ENCODE results near the gene YWHAB.

The YWHAB gene

DNA sequence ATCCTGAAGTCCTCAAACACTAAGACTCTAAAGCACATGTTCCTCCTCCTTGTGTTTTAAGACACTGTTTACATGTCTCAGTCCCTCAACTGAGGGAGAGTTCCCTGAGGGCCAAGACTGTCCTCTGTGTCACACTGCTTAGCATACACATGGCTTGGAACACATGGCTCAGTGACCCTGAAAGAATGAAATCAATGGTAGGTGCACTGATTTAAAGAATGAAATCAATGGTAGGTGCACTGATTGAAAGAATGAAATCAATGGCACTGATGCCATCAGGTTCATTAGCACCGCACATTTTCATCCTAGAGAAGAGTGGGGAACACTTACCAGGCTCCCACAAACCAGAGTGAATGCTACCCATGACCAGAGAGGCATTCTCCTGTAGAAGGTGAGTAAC lies 64.9 kb downstream of the YWHAB start:
- no peak for DNase-seq (ENCODE audit: low spot score)
- H3K4me3 ChIP-seq (ENCODE audit: severe bottlenecking): no peak overlapping the region
- no peak overlapping the region for H3K27ac ChIP-seq (ENCODE audit: poor library complexity, severe bottlenecking)
- H3K4me1 ChIP-seq (ENCODE audit: insufficient read depth, poor library complexity, severe bottlenecking): no peaks in the 10 kb centered on the region
- H3K36me3 ChIP-seq (ENCODE audit: low read depth): peaks cover 100% of the 10 kb centered on the region
- H3K9me3 ChIP-seq (ENCODE audit: severe bottlenecking): no peaks in the 10 kb centered on the region
- no peaks in the 10 kb centered on the region for H3K27me3 ChIP-seq (ENCODE audit: insufficient read depth, poor library complexity, severe bottlenecking)
- TF ChIP-seq, protein P1, sequence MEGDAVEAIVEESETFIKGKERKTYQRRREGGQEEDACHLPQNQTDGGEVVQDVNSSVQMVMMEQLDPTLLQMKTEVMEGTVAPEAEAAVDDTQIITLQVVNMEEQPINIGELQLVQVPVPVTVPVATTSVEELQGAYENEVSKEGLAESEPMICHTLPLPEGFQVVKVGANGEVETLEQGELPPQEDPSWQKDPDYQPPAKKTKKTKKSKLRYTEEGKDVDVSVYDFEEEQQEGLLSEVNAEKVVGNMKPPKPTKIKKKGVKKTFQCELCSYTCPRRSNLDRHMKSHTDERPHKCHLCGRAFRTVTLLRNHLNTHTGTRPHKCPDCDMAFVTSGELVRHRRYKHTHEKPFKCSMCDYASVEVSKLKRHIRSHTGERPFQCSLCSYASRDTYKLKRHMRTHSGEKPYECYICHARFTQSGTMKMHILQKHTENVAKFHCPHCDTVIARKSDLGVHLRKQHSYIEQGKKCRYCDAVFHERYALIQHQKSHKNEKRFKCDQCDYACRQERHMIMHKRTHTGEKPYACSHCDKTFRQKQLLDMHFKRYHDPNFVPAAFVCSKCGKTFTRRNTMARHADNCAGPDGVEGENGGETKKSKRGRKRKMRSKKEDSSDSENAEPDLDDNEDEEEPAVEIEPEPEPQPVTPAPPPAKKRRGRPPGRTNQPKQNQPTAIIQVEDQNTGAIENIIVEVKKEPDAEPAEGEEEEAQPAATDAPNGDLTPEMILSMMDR (IDR thresholded peaks at IDR 0.05; ENCODE audit: poor library complexity, severe bottlenecking): no peak
- no peak for ATAC-seq (ENCODE audit: low read depth)

DNA sequence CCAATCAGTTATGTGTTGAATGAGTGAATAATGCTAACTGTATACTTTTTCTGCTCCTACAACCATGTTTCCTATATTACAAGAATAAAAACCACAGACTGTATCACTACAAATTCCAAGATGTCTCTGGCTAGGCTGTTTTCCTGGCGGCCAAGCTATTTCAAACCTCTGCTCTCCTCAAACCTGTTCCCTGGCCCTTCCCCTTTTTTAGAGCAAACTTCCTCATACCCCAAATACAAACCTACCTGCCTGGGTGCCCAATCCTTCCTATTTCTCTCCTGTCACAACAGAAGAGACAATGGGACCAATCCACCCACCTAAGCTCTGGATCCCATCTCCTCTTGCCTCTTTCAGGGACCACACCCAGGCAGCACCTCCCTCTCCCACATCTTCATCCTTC lies 67.2 kb downstream of the YWHAB start:
- ATAC-seq (ENCODE audit: low read depth): no peak
- Histone ChIP-seq H3K27ac (ENCODE audit: poor library complexity, severe bottlenecking) (no peak overlapping the region), H3K4me3 (ENCODE audit: severe bottlenecking) (no peak overlapping the region)

DNA sequence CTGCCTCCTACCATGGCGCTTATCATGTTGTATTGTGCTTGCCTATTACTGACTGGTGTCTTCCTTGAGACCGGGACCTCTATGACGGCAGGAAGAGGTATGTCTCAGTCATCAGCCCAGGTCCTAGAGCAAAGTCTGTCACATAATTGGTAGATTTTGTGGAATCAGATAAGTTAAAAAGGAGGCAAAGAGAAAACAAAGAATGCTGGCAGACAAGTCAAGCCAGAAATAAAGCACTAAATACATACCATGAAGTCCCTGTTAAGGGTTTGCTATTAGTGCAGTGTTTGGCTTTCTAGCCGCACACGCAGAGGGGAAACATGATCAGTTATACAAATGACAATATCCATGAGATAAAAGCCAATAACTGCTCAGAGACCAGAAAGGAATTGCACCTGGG lies 68.7 kb downstream of the YWHAB start:
- ATAC-seq (ENCODE audit: low read depth) (no peak), DNase-seq (ENCODE audit: low spot score) (no peak)
- Histone ChIP-seq H3K27me3 (ENCODE audit: insufficient read depth, poor library complexity, severe bottlenecking) (no peaks in the 10 kb centered on the region), H3K27ac (ENCODE audit: poor library complexity, severe bottlenecking) (no peak overlapping the region), H3K4me1 (ENCODE audit: insufficient read depth, poor library complexity, severe bottlenecking) (peaks cover 14% of the 10 kb centered on the region), H3K36me3 (ENCODE audit: low read depth) (peaks cover 91% of the 10 kb centered on the region), H3K9me3 (ENCODE audit: severe bottlenecking) (no peaks in the 10 kb centered on the region), H3K4me3 (ENCODE audit: severe bottlenecking) (no peak overlapping the region)
- TF ChIP-seq, protein P1 (IDR thresholded peaks at IDR 0.05; ENCODE audit: poor library complexity, severe bottlenecking): no peak

More for the DNA sequence above, 67.2 kb downstream of the YWHAB start:
- Histone ChIP-seq H3K27me3 (ENCODE audit: insufficient read depth, poor library complexity, severe bottlenecking) (no peaks in the 10 kb centered on the region), H3K36me3 (ENCODE audit: low read depth) (peaks cover 97% of the 10 kb centered on the region), H3K9me3 (ENCODE audit: severe bottlenecking) (no peaks in the 10 kb centered on the region), H3K4me1 (ENCODE audit: insufficient read depth, poor library complexity, severe bottlenecking) (peaks cover 4% of the 10 kb centered on the region)
- TF ChIP-seq, protein P1 (IDR thresholded peaks at IDR 0.05; ENCODE audit: poor library complexity, severe bottlenecking): no peak
- DNase-seq (ENCODE audit: low spot score): no peak

DNA sequence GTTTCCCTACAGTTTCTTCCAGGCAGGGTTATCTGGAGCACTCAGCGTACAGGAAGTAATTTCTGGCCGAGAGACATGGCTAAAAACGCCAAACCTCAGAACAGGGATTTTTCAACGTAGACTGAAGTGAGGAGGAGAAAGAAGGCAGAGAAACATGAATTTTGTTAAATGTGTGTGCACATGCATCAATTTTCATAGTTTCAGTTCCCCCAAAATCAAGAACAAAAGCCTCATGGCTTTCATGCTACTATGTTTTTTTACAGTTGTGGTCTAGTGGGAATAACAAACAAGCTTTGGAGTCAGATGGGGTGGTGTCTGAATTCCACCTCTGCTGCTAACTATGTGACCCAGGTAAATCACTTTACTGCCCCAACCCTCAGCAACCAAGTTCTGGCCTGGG lies 69.8 kb downstream of the YWHAB start:
- H3K4me1 ChIP-seq (ENCODE audit: insufficient read depth, poor library complexity, severe bottlenecking): peaks cover 14% of the 10 kb centered on the region
- peaks cover 81% of the 10 kb centered on the region for H3K36me3 ChIP-seq (ENCODE audit: low read depth)
- TF ChIP-seq, protein P1 (IDR thresholded peaks at IDR 0.05; ENCODE audit: poor library complexity, severe bottlenecking): no peak
- no peak overlapping the region for H3K27ac ChIP-seq (ENCODE audit: poor library complexity, severe bottlenecking)
- H3K4me3 ChIP-seq (ENCODE audit: severe bottlenecking): no peak overlapping the region
- no peak for ATAC-seq (ENCODE audit: low read depth)
- no peaks in the 10 kb centered on the region for H3K9me3 ChIP-seq (ENCODE audit: severe bottlenecking)
- no peak for DNase-seq (ENCODE audit: low spot score)
- H3K27me3 ChIP-seq (ENCODE audit: insufficient read depth, poor library complexity, severe bottlenecking): no peaks in the 10 kb centered on the region

DNA sequence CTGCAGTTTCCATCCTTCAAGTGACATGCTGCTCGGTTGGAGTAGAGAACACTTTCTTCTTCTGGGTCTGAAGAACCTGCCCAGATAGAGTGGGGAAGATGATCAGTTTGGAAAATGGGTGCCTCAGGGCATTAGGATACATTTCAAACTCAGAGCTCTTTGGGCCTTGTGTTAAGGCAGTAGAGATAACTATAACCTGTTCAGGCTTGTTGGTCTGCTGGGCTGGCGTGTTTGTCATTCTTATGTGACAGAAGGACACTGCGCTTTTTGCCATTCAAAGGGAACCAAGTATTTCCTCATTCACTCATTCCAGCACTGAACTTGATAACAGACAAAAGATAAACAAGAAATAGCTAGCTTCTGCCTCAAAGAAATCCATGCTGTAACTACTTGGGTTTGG lies 70.9 kb downstream of the YWHAB start:
- Histone ChIP-seq H3K4me3 (ENCODE audit: severe bottlenecking) (no peak overlapping the region), H3K27me3 (ENCODE audit: insufficient read depth, poor library complexity, severe bottlenecking) (no peaks in the 10 kb centered on the region), H3K9me3 (ENCODE audit: severe bottlenecking) (no peaks in the 10 kb centered on the region), H3K4me1 (ENCODE audit: insufficient read depth, poor library complexity, severe bottlenecking) (peaks cover 21% of the 10 kb centered on the region), H3K27ac (ENCODE audit: poor library complexity, severe bottlenecking) (no peak overlapping the region), H3K36me3 (ENCODE audit: low read depth) (peaks cover 69% of the 10 kb centered on the region)
- TF ChIP-seq, protein P1 (IDR thresholded peaks at IDR 0.05; ENCODE audit: poor library complexity, severe bottlenecking): no peak
- no peak for DNase-seq (ENCODE audit: low spot score)
- ATAC-seq (ENCODE audit: low read depth): no peak

All from RWPE2 (cell line).